ENCODE results near the gene SLC35F1.

GRCh38 chr6:117958536-117958935 lies 51.5 kb downstream of the SLC35F1 start:
- no peak for TF ChIP-seq POLR2A (IDR thresholded peaks at IDR 0.05)
- no peak for TF ChIP-seq CTCF (IDR thresholded peaks at IDR 0.05)
